HuH-7.5 (cell line): ENCODE results near the gene DIDO1.

Experiments
- DNase-seq: peaks from one replicate; pipeline ENCODE4 v3.0.0; 2011; ENCODE audit warnings: low spot score

The DIDO1 gene

GRCh38 chr20:62910217-62910766 is 16.0 kb downstream of the DIDO1 start:
- no peak for DNase-seq

- no peak for DNase-seq
Observed at GRCh38 chr20:62908971-62909791, 17.1 kb downstream of the DIDO1 start.

- DNase-seq = no peak
Observed at GRCh38 chr20:62907384-62908317, 18.7 kb downstream of the DIDO1 start.

GRCh38 chr20:62906647-62907375 is 19.5 kb downstream of the DIDO1 start:
- DNase-seq = no peak

GRCh38 chr20:62906209-62906608 is 20.1 kb downstream of the DIDO1 start:
- no peak for DNase-seq

GRCh38 chr20:62905536-62906117 is 20.7 kb downstream of the DIDO1 start:
- no peak for DNase-seq

- DNase-seq = no peak
Observed at GRCh38 chr20:62902926-62903615, 23.2 kb downstream of the DIDO1 start.

GRCh38 chr20:62901891-62902290 is 24.4 kb downstream of the DIDO1 start:
- DNase-seq = no peak

- peak; percentile 63 for DNase-seq
Observed at GRCh38 chr20:62900692-62901584, 25.4 kb downstream of the DIDO1 start.

- peak; percentile 97 for DNase-seq
Observed at GRCh38 chr20:62900052-62900691, 26.1 kb downstream of the DIDO1 start.

GRCh38 chr20:62899633-62900051 is 26.7 kb downstream of the DIDO1 start:
- peak; percentile 48 for DNase-seq

- no peak for DNase-seq
Observed at GRCh38 chr20:62898970-62899632, 27.2 kb downstream of the DIDO1 start.

GRCh38 chr20:62898093-62898964 is 28.0 kb downstream of the DIDO1 start:
- no peak for DNase-seq

- no peak for DNase-seq
Observed at GRCh38 chr20:62897666-62898065, 28.6 kb downstream of the DIDO1 start.

GRCh38 chr20:62896526-62896925 is 29.8 kb downstream of the DIDO1 start:
- no peak for DNase-seq

- no peak for DNase-seq
Observed at GRCh38 chr20:62895539-62895938, 30.8 kb downstream of the DIDO1 start.

GRCh38 chr20:62894261-62894660 is 32.0 kb downstream of the DIDO1 start:
- DNase-seq = no peak

GRCh38 chr20:62893700-62894099 is 32.6 kb downstream of the DIDO1 start:
- no peak for DNase-seq
